ENCODE data around the gene FBXO24.

GRCh38 chr7:100590077-100590737 is 4.1 kb downstream of the FBXO24 start:
- TF ChIP-seq, protein P1, sequence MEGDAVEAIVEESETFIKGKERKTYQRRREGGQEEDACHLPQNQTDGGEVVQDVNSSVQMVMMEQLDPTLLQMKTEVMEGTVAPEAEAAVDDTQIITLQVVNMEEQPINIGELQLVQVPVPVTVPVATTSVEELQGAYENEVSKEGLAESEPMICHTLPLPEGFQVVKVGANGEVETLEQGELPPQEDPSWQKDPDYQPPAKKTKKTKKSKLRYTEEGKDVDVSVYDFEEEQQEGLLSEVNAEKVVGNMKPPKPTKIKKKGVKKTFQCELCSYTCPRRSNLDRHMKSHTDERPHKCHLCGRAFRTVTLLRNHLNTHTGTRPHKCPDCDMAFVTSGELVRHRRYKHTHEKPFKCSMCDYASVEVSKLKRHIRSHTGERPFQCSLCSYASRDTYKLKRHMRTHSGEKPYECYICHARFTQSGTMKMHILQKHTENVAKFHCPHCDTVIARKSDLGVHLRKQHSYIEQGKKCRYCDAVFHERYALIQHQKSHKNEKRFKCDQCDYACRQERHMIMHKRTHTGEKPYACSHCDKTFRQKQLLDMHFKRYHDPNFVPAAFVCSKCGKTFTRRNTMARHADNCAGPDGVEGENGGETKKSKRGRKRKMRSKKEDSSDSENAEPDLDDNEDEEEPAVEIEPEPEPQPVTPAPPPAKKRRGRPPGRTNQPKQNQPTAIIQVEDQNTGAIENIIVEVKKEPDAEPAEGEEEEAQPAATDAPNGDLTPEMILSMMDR (IDR thresholded peaks at IDR 0.05 in 8 of 11, conservative IDR thresholded peaks at IDR 0.05 in 3 of 11) = no peak
- TF ChIP-seq POLR2A (IDR thresholded peaks at IDR 0.05) (no peak), POLR2AphosphoS5 (IDR thresholded peaks at IDR 0.05) (no peak)
